GM12878 (cell line): ENCODE results near the gene VPS45. TPM values are rescaled to one million over a fixed set of nuclear protein-coding genes. Genes with fewer than 3 reads are reported as not detected.
A peak's percentile ranks its signal among the peaks of the same experiment; 100 is the strongest.

Source experiments
- E2F8 ChIP-seq: fragments of 450-650 bp; IDR thresholded peaks from 2 replicates; pipeline ENCODE4 v1.6.1; 2018; ENCODE audit warnings: mild to moderate bottlenecking, low read depth, moderate library complexity; ENCODE audit not compliant: partially characterized antibody
- ETV6 ChIP-seq, 2 experiments: fragments of 450-650 bp in 1 of 2; IDR thresholded peaks in 1 of 2; conservative IDR thresholded peaks in 1 of 2; 2 replicates each; pipeline ENCODE4 v1.6.1; 2014; ENCODE audit warnings: antibody characterized with exemption in 1 of 2, borderline replicate concordance in 1 of 2, low read depth in 1 of 2, mild to moderate bottlenecking in 1 of 2, moderate library complexity in 1 of 2
- FOS ChIP-seq: IDR thresholded peaks from 3 replicates; pipeline ENCODE4 v1.6.1; 2011; ENCODE audit warnings: borderline replicate concordance; ENCODE audit not compliant: insufficient read length; ENCODE audit errors: extremely low read depth
- PRDM15 ChIP-seq: fragments of 450-650 bp; formaldehyde crosslinking; IDR thresholded peaks from 2 replicates; pipeline ENCODE4 v1.4.0; 2020; ENCODE audit warnings: mild to moderate bottlenecking, moderate library complexity
- SRF ChIP-seq, 2 experiments: IDR thresholded peaks; 2 replicates each; pipeline ENCODE4 v1.6.1; 2011; ENCODE audit warnings: low read depth in 2 of 2, low read length in 2 of 2, mild to moderate bottlenecking in 1 of 2, moderate library complexity in 1 of 2
- TBL1XR1 ChIP-seq: IDR thresholded peaks from 2 replicates; pipeline ENCODE4 v1.6.1; 2012; ENCODE audit warnings: low read depth, low read length, improper control_type of control experiment
- ZBTB33 ChIP-seq: fragments of 450-650 bp; IDR thresholded peaks from 2 replicates; pipeline ENCODE4 v1.6.1; 2017; ENCODE audit warnings: mild to moderate bottlenecking
- polyA plus RNA-seq, 11 experiments: library from polyadenylated mRNA; depleted of rRNA in 4 of 11; unstranded in 6 of 11; stranded (reverse) in 5 of 11; fragments of >200 nt; fragmentation: Nextera tagmentation in 4 of 11; fragmentation: Illumina TruSeq in 1 of 11; extraction: Ambion mirVana in 4 of 11; extraction: Trizol in 1 of 11; gene quantifications; 1 replicate in 1 of 11; 2 replicates in 10 of 11; pipeline versions ENCODE4 v1.2.1 to v1.2.3, GENCODE V29; 2011 to 2016; ENCODE audit warnings: inconsistent platforms in 2 of 11, missing spikeins in 2 of 11, low read depth in 1 of 11
- total RNA-seq, 4 experiments: library from RNA; depleted of rRNA in 3 of 4; stranded (reverse); fragments of >200 nt in 3 of 4; fragmentation: Illumina TruSeq in 1 of 4; extraction: Trizol in 1 of 4; gene quantifications; 2 replicates each; pipeline versions ENCODE4 v1.2.1 to v1.2.3, GENCODE V29; 2013 to 2021

Gene VPS45
- total and polyA plus RNA-seq, 10 of the 15 experiments (the other 5 are each of a cell fraction or from before 2014, with no cell fraction given), result 24.4 to 48.7 (median 34.5) TPM

- TF ChIP-seq ZBTB33 (0 out of 2 replicates have a peak, but pooled peaks have one; percentile 54), FOS (no peak), ETV6 (conservative IDR thresholded peaks at IDR 0.05 in 1 of 2, IDR thresholded peaks at IDR 0.05 in 1 of 2; ENCODE audit: borderline replicate concordance in 1 of 2, low read depth in 1 of 2) (no peak), SRF (IDR thresholded peaks at IDR 0.05; ENCODE audit: low read depth in 2 of 2, low read length in 2 of 2) (no peak), TBL1XR1 (no peak), PRDM15 (CRISPR knock-in tag) (no peak), E2F8 (no peak)
Measured at GRCh38 chr1:150146849-150147542, 79.4 kb downstream of the VPS45 start (continued).
